NCI-H2081 (cell line): ENCODE measurements around the gene GDF11.
A peak's percentile ranks its signal among the peaks of the same experiment; 100 is the strongest.

Source experiments
- DNase-seq, 2 experiments: peaks; one replicate each; lab custom pipeline; 2025; lab: John Stamatoyannopoulos, UW

GDF11 gene

GRCh38 chr12:55742719-55743405 is at the start of gene GDF11:
Gene GDF11, plus strand, starts transcription at chr12:55743122. Its CDS starts 195 bp downstream, at chr12:55743317.
- peak; percentile 81 to 82 for DNase-seq

GRCh38 chr12:55693323-55694187 is 49.4 kb upstream of the GDF11 start:
- no peak for DNase-seq

- DNase-seq = no peak
Observed at GRCh38 chr12:55694188-55694515, 48.8 kb upstream of the GDF11 start.

- no peak for DNase-seq
Observed at GRCh38 chr12:55694651-55695050, 48.3 kb upstream of the GDF11 start.

- DNase-seq = no peak
Observed at GRCh38 chr12:55695349-55695748, 47.6 kb upstream of the GDF11 start.

GRCh38 chr12:55696141-55696540 is 46.8 kb upstream of the GDF11 start:
- no peak for DNase-seq

- DNase-seq = no peak
Observed at GRCh38 chr12:55696796-55697462, 46.0 kb upstream of the GDF11 start.

- DNase-seq = no peak
Observed at GRCh38 chr12:55697686-55698085, 45.2 kb upstream of the GDF11 start.

- no peak for DNase-seq
Observed at GRCh38 chr12:55698241-55698955, 44.5 kb upstream of the GDF11 start.

- DNase-seq = no peak
Observed at GRCh38 chr12:55698965-55699364, 44.0 kb upstream of the GDF11 start.

GRCh38 chr12:55699471-55700055 is 43.4 kb upstream of the GDF11 start:
- no peak for DNase-seq

- peak in 1 of 2 experiments; percentile 3 for DNase-seq
Observed at GRCh38 chr12:55700255-55701018, 42.5 kb upstream of the GDF11 start.

GRCh38 chr12:55702861-55703260 is 40.1 kb upstream of the GDF11 start:
- DNase-seq = no peak

- DNase-seq = no peak
Observed at GRCh38 chr12:55703288-55703687, 39.6 kb upstream of the GDF11 start.

GRCh38 chr12:55703901-55704761 is 38.8 kb upstream of the GDF11 start:
- DNase-seq = no peak

GRCh38 chr12:55704824-55705718 is 37.9 kb upstream of the GDF11 start:
- DNase-seq = no peak

- DNase-seq = no peak
Observed at GRCh38 chr12:55705782-55706402, 37.0 kb upstream of the GDF11 start.

- no peak for DNase-seq
Observed at GRCh38 chr12:55706568-55707218, 36.2 kb upstream of the GDF11 start.
